GM18502 (cell line): Measurements from ENCODE around the gene PGLYRP4.

Source experiments
- ATAC-seq: cut with Tn5 transposase; IDR thresholded peaks from one replicate; pipeline ENCODE4 v1.9.1; 2021; ENCODE audit warnings: mild to moderate bottlenecking; ENCODE audit not compliant: unreplicated experiment, poor library complexity

The PGLYRP4 gene

DNA sequence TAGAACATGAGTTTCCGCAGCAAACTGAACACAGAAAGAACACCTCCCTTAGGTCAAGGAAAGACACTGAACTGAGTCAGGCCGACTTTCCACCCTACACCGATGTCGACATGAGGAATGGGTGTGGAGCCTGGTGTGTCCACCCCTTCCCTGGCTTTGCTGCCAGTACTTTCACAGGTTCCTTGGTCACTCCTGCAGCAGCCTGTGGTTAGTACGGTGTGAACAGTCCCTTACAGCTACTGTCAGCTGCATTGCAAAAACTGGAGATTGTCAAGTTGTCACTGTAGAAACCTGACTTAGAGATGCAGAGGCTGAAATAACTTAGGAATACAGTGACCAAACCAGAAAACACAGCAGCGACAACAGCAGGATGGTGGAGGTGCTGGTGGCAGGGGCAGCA lies 43.0 kb downstream of the PGLYRP4 start:
- ATAC-seq = no peak

DNA sequence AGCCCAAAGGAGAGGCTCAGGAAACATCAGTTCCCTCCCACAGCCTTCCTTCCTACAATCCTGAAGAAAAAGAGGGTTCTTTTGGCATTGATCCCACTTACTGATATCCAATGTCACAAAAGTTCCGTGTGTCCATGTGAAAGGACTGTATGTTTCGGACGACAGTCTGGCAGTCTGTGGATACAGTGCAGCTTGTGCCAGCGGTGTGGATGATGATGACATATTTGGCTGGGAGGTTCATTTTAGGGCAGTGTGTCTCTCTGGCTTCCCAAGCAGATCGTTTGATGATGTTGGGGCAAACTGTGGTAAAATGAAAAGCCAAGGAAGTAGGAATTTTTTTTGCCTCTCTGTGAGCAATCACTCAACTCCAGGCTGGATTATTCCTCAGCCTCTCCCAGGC lies 46.3 kb downstream of the PGLYRP4 start:
- ATAC-seq = no peak

DNA sequence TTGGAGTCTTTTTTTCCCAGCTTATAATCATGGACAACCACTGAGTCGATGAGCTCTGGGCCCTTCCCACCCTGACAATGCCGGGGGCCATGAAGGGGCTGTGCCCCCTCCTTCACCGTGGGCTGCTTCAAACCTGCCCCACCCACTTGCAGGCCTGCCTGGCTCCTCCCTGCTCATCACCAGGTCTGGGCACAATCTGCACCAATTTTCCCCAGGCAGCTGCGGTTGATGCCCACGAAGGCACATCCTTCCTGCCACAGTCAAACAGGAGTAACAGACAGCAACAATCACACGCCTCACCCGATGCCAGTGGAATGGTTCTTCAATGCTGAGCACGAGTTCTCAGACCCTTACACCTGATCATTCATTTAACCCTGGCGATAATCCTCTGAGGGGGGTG lies 54.8 kb downstream of the PGLYRP4 start:
- no peak for ATAC-seq

DNA sequence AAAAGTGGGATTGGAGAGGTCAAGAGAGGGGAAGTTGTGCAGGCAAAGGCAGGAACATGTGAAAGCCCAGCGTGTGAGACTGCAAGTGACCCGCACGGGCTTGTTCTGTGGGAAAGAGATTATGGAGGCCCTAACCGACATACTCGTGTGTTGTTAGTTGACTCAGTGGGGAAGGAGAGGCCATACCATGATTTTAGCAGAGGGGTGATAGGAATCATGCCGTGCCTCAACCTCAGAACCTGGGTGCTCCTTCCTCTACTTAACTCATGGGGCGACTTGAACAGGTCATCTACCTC lies 55.2 kb downstream of the PGLYRP4 start:
- no peak for ATAC-seq

DNA sequence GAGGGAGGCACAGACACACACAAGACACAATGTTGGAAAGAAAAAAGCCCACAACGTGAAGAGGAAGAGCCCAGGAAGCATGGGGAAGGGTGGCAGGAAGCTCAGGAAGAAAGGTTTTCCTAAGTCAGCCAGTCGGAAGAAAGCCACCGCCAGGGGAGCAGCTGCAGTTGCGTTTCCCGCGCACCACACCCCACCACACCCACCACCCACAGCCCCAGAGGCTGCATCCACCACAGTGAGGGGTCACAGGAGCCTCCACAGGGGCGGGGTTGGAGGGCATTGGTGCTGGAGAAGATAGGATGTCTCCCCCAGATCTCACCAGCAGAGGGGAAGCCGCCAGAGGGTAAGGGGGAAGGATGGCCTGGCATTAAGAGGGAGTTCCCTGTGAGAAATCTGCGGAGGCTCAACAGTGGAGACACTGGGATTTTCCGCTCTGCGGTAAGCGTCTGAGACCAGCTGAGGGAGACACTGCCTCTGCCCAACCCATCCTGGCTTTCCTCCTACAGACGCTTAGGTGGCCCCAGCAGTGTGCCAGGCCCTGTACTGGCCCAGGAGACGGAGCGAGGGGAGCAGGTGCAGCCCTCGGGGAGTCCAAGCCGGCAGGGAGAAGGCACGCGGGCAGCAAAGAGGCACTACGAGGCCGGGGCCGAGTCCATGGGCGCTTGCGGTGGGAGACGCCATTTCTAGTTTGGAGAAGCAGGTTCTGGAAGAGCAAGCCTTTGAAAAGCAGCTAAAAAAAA lies 55.7 kb downstream of the PGLYRP4 start:
- ATAC-seq = no peak

DNA sequence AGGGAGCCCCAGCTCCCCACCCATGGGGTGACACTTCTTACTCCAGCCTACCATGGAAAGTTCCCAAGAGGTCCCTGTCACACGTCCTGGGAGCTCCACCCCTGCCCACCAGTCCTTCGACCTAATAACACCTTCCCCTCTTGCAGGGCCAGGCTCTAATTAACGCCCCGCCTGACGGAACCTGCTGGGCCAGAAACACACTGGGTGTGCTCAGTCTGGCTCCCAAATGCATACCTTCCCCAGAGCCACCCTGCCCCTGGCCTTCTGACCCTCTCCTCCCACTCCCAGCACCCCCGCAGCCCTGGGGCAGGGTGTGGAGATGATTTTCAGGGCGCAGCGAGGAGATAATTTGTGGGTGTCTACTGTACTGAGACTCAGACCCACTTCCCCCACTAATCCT lies 56.5 kb downstream of the PGLYRP4 start:
- no peak for ATAC-seq

DNA sequence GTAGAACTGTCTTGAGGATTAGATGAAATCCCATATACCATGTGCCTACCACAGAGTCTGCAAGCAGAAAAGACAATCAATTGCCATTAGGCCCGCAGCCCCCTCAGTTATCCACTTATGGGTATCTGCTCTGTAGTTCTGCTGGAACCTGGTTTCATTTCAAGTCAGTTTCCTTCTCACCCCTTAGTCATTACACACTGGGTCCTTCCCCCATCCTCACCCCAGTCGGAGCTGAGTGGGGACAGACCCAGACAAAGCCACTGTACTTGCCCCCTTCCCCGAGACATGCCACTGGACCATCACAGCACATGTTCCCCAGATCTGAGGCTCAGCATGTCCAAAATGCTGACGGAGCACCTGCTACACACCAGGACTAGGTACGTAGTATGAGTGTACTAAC lies 57.1 kb downstream of the PGLYRP4 start:
- no peak for ATAC-seq

DNA sequence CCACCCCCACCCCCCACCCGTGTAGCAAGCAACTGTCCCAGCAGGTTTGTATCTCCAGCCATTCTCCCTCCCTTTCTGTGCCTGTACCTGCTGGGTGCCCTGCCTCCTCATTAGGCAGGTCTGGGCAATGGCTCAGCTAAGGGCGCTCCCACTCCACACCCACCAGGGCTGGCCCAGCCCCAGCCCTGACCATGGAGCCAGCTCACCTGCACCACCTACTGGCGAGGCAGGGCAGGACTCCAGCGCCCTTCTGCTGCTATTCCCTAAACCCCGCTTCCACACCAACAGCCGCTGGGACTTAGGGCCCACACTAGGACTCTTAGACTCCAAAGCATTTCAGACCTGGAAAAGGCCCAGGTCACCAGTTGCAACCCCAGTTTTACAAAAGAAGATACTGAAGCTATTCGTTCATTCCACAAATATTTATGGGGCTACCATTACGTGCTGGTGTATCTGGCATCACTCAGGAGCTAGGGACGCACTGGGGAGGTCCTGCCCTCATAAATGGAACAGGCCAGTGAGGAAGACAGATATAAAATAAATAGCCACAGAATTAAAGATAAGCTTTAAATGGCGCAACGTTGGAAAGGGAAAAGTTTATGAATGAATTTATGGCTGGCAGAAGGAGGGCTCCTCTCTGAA lies 59.9 kb downstream of the PGLYRP4 start:
- peak; percentile 58 for ATAC-seq
